Ovary (tissue), 10 donors: Measurements from ENCODE around the gene LMTK3. TPM values are rescaled to one million over a fixed set of nuclear protein-coding genes. Genes with fewer than 3 reads are reported as not detected.

Experiments
- DNase-seq, 5 donors: peaks; one replicate each; pipeline ENCODE4 v3.0.0-alpha.2; 2019 to 2020
- H3K27ac ChIP-seq, 2 donors: fragments of 200-600 bp; one replicate each; pipeline versions ENCODE4 v1.5.1 to v1.8.0; 2019 to 2022
- H3K27me3 ChIP-seq: fragments of 200-600 bp; one replicate; pipeline ENCODE4 v1.8.0; 2022
- H3K36me3 ChIP-seq: fragments of 200-600 bp; sonication (generic); one replicate; pipeline ENCODE4 v1.5.1; 2019
- H3K4me1 ChIP-seq: one replicate; pipeline ENCODE4 v1.8.1; 2013; ENCODE audit warnings: mild to moderate bottlenecking, moderate library complexity; ENCODE audit not compliant: insufficient read depth
- H3K4me3 ChIP-seq: fragments of 200-600 bp; sonication (generic); one replicate; pipeline ENCODE4 v1.5.1; 2017
- H3K9me3 ChIP-seq, 2 donors: fragments of 200-600 bp in 1 of 2; sonication (generic) in 1 of 2; one replicate each; pipeline versions ENCODE4 v1.5.1 to v1.8.1; 2013 to 2019; ENCODE audit warnings: mild to moderate bottlenecking in 1 of 2, moderate library complexity in 1 of 2
- EP300 ChIP-seq: sonication (generic); formaldehyde crosslinking; IDR thresholded peaks from one replicate; pipeline ENCODE4 v1.6.1; 2017; ENCODE audit warnings: antibody characterized with exemption
- POLR2A ChIP-seq: fragments of 450-650 bp; IDR thresholded peaks from one replicate; pipeline ENCODE4 v1.6.1; 2017; ENCODE audit warnings: antibody characterized with exemption, mild to moderate bottlenecking, moderate library complexity
- WGBS, 3 donors: extraction: QIAGEN DNeasy Blood & Tissue Kit in 1 of 3; methylation state at CpG; one replicate each; pipeline versions ENCODE4 v1.1.5 to v1.1.7; 2013 to 2017; 5-methylcytosine and 5-hydroxymethylcytosine counted together
- intact Hi-C, 4 donors: fragments of 100-400 bp; cut with DNase I; formaldehyde crosslinking; loops; one replicate each; pipeline versions ENCODE4 v1.11.0 to v1.15.1; 2022 to 2023
- long read RNA-seq, 3 donors: library from polyadenylated mRNA in 2 of 3; unstranded in 2 of 3; transcript quantifications; one replicate each; pipeline ENCODE4 v2.0.0 and lab custom pipeline, GENCODE V29; 2021 to 2026
- polyA plus RNA-seq, 2 donors: library from polyadenylated mRNA; stranded (reverse); fragments of 200-250 nt in 1 of 2; fragments of 350-450 nt in 1 of 2; fragmentation: Illumina TruSeq in 1 of 2; extraction: RNeasy Lipid Tissue Mini Kit (QIAGEN cat#74804) in 1 of 2; gene quantifications; one replicate each; pipeline ENCODE4 v1.2.3, GENCODE V29; 2013 to 2014
- total RNA-seq, 7 donors: library from RNA; depleted of rRNA in 2 of 7; stranded (reverse); fragments of >200 nt in 2 of 7; fragmentation: NEBNext Ultra II Directional in 3 of 7; extraction: Animal tissue kit (Norgen Biotek cat#: 25700) in 3 of 7; gene quantifications; one replicate each; pipeline versions ENCODE4 v1.1.0 to v1.2.4, GENCODE V29; 2016 to 2023
- TF ChIP-seq, protein P1 (sequence below), 3 donors: fragments of 450-650 bp in 2 of 3; fragments of 200-600 bp in 1 of 3; IDR thresholded peaks; one replicate each; pipeline versions ENCODE4 v1.5.1 to v1.8.0; 2016 to 2022; ENCODE audit warnings: antibody characterized with exemption in 3 of 3, mild to moderate bottlenecking in 1 of 3
- donor health status: DM: no; HTN: no; CAD: no; lungs with moderate emphysema.
- donor health status: DM: no; HTN: no; CAD: no.
- donor health status: Bipolar disorder and iron deficiency.
- donor health status: DM: yes; HTN: yes; CAD: no.
- donor health status: DM: no; HTN: no; CAD: no.
- donor health status: DM: yes; HTN: yes; CAD: no.

LMTK3 gene, protein sequence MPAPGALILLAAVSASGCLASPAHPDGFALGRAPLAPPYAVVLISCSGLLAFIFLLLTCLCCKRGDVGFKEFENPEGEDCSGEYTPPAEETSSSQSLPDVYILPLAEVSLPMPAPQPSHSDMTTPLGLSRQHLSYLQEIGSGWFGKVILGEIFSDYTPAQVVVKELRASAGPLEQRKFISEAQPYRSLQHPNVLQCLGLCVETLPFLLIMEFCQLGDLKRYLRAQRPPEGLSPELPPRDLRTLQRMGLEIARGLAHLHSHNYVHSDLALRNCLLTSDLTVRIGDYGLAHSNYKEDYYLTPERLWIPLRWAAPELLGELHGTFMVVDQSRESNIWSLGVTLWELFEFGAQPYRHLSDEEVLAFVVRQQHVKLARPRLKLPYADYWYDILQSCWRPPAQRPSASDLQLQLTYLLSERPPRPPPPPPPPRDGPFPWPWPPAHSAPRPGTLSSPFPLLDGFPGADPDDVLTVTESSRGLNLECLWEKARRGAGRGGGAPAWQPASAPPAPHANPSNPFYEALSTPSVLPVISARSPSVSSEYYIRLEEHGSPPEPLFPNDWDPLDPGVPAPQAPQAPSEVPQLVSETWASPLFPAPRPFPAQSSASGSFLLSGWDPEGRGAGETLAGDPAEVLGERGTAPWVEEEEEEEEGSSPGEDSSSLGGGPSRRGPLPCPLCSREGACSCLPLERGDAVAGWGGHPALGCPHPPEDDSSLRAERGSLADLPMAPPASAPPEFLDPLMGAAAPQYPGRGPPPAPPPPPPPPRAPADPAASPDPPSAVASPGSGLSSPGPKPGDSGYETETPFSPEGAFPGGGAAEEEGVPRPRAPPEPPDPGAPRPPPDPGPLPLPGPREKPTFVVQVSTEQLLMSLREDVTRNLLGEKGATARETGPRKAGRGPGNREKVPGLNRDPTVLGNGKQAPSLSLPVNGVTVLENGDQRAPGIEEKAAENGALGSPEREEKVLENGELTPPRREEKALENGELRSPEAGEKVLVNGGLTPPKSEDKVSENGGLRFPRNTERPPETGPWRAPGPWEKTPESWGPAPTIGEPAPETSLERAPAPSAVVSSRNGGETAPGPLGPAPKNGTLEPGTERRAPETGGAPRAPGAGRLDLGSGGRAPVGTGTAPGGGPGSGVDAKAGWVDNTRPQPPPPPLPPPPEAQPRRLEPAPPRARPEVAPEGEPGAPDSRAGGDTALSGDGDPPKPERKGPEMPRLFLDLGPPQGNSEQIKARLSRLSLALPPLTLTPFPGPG (N-terminal part only)
- total RNA-seq (1 to 10 TPM in 1 of 7 donors, under 1 TPM in 6; 0.38 to 2.5 (median 0.50) TPM), polyA plus RNA-seq (under 1 TPM in 1 of 2 donors, not detected in 1; 0.27 TPM)
- long read RNA-seq, donor 1, partial matches to known transcripts, result 0 of 1 reads
- long read RNA-seq, donor 1, other reads (novel, unspliced or antisense), result 1 of 1 reads
- long read RNA-seq, donor 2, result 0 reads
- long read RNA-seq, donor 3, partial matches to known transcripts, result 0 of 1 reads
- long read RNA-seq, donor 3, other reads (novel, unspliced or antisense), result 1 of 1 reads

DNA sequence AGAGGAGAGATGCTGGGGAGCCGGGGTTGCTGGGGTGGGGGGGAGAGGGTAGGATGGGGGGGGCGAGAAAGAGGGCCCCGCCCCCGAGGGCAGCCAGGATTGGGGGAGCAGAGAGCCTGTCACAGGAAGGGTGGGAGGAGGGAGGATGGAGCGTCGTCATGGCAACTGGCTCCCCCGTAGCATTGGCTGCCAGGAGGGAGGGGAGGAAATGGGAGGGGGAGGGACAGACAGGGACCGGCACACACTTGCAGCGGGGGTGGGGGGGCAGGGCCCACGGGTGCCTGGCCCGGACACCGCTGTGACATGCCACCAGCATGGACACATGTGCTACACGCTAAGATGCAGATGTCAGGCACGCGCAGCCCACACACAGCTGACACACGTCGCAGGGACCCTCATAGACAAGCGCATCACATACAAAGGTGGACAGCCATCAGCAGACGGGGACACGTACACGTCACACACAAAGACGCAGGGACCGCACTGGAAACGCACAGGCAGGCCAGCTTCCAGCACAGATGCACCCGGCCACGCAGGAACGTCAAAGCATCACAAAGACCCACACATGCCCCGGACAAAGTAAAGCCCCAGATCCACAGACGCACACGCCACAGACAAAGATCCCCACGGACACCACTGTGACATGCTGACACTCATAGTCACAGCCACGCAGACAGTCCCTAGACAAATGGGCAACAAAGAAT, at the start of gene LMTK3:
Gene LMTK3, minus strand, starts transcription at position 36 of the 704 bp plus-strand sequence. CDS start 259 bp downstream, outside the sequence.
- peak in 1 of 5 donors; percentile 33 for DNase-seq
- Histone ChIP-seq H3K27ac (no peak within 1 kb of the TSS), H3K27me3 (peaks cover 6% of the 10 kb centered on the region), H3K4me3 (no peak within 1 kb of the TSS), H3K4me1 (peaks cover 2% of the 10 kb centered on the region), H3K36me3 (no peaks in the 10 kb centered on the region), H3K9me3 (no peaks in the 10 kb centered on the region)
- TF ChIP-seq, protein P1, sequence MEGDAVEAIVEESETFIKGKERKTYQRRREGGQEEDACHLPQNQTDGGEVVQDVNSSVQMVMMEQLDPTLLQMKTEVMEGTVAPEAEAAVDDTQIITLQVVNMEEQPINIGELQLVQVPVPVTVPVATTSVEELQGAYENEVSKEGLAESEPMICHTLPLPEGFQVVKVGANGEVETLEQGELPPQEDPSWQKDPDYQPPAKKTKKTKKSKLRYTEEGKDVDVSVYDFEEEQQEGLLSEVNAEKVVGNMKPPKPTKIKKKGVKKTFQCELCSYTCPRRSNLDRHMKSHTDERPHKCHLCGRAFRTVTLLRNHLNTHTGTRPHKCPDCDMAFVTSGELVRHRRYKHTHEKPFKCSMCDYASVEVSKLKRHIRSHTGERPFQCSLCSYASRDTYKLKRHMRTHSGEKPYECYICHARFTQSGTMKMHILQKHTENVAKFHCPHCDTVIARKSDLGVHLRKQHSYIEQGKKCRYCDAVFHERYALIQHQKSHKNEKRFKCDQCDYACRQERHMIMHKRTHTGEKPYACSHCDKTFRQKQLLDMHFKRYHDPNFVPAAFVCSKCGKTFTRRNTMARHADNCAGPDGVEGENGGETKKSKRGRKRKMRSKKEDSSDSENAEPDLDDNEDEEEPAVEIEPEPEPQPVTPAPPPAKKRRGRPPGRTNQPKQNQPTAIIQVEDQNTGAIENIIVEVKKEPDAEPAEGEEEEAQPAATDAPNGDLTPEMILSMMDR (IDR thresholded peaks at IDR 0.05), result no peak
- TF ChIP-seq EP300 (no peak), POLR2A (no peak)
- intact Hi-C loops, result no loop called here
- WGBS, 3 donors, result 6 to 10% (median 7%) methylated on average over 30 to 32 of the region's 32 CpGs

DNA sequence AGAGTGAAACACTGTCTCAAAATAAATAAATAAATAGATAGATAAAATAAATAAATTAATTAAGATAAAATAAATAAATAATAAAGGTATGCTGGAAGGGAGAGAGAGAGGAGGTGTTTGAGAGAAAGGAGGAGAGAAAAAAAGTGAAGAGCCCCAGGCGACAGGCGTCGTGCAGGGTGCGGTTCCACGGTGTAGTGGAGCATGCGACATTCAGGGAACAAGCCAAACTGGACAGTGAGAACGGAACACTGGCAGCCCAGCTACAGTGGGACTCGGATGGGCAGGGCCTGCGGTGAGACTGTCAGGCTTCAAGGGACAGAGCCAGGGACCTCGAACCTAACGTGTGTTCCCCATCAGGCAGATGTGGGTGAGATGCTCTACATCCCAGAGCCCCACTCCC, 49.8 kb upstream of the LMTK3 start:
- intact Hi-C loops, result no loop called here
- Histone ChIP-seq H3K27ac (no peak overlapping the region), H3K4me3 (no peak overlapping the region), H3K4me1 (no peaks in the 10 kb centered on the region), H3K36me3 (no peaks in the 10 kb centered on the region), H3K27me3 (no peaks in the 10 kb centered on the region), H3K9me3 (no peaks in the 10 kb centered on the region)
- TF ChIP-seq EP300, result no peak
- TF ChIP-seq, protein P1 (IDR thresholded peaks at IDR 0.05), result no peak
- TF ChIP-seq POLR2A, result no peak
- 86 to 93% (median 88%) methylated on average over 11 of the region's 11 CpGs for WGBS, 3 donors
- no peak for DNase-seq

DNA sequence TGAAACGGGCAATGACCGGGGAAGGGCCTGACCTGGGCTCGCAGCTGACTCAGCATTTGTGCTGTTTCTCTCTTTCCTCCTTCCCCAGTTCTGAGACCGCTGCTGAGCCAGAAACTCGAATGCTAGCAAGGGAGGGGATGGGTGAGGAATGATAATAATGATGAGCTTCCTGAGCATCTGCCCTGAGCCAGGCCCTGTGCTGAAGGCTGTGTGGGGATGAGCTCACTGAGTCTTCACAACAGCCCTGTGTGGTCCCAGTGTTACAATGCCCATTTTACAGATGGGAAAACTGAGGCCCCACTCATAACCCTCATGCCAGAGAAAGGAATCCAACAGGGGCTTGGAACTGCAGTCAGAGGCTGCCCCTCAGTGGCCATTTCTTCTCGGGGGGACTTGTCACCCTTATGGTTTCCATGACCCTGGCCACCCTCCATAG, 48.5 kb upstream of the LMTK3 start:
- no peak for TF ChIP-seq EP300
- TF ChIP-seq, protein P1 (IDR thresholded peaks at IDR 0.05), result no peak
- H3K27me3 ChIP-seq, result no peaks in the 10 kb centered on the region
- 52 to 60% (median 59%) methylated on average over 6 of the region's 6 CpGs for WGBS, 3 donors
- no peaks in the 10 kb centered on the region for H3K4me1 ChIP-seq
- no peak overlapping the region for H3K4me3 ChIP-seq
- H3K27ac ChIP-seq, result no peak overlapping the region
- H3K9me3 ChIP-seq, result no peaks in the 10 kb centered on the region
- no peak for DNase-seq
- intact Hi-C loops, result no loop called here
- H3K36me3 ChIP-seq, result no peaks in the 10 kb centered on the region
